ENCODE results near the gene RNF26.

The RNF26 gene

DNA sequence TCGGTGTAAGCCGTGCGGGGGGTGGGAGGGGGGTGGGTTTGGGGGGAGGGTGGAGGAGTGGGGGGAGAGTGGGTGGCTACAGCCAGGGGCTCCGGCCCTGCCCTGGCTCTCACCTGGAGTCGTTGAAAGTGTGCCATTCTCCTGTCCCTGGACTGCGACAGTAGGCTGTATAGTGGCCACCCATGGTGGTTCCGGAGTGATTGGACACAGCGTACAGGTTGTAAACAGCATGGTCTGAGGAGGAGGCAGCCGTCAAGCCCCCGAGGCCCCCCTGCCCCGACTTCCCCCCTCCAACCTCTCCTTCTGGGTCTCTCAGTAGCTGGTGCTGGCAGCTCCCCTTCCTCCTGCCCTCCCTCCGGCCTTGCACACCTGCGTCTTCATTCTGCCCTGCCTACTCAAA, 22.7 kb downstream of the RNF26 start:
- no peak for DNase-seq (ENCODE audit: low read depth)
- H3K4me3 ChIP-seq (ENCODE audit: control insufficient read depth, low read depth, low read length) = peak overlapping the region; percentile 61
- TF ChIP-seq, protein P1, sequence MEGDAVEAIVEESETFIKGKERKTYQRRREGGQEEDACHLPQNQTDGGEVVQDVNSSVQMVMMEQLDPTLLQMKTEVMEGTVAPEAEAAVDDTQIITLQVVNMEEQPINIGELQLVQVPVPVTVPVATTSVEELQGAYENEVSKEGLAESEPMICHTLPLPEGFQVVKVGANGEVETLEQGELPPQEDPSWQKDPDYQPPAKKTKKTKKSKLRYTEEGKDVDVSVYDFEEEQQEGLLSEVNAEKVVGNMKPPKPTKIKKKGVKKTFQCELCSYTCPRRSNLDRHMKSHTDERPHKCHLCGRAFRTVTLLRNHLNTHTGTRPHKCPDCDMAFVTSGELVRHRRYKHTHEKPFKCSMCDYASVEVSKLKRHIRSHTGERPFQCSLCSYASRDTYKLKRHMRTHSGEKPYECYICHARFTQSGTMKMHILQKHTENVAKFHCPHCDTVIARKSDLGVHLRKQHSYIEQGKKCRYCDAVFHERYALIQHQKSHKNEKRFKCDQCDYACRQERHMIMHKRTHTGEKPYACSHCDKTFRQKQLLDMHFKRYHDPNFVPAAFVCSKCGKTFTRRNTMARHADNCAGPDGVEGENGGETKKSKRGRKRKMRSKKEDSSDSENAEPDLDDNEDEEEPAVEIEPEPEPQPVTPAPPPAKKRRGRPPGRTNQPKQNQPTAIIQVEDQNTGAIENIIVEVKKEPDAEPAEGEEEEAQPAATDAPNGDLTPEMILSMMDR (conservative IDR thresholded peaks at IDR 0.05; ENCODE audit: control insufficient read depth, insufficient read depth, low read depth, low read length) = no peak

DNA sequence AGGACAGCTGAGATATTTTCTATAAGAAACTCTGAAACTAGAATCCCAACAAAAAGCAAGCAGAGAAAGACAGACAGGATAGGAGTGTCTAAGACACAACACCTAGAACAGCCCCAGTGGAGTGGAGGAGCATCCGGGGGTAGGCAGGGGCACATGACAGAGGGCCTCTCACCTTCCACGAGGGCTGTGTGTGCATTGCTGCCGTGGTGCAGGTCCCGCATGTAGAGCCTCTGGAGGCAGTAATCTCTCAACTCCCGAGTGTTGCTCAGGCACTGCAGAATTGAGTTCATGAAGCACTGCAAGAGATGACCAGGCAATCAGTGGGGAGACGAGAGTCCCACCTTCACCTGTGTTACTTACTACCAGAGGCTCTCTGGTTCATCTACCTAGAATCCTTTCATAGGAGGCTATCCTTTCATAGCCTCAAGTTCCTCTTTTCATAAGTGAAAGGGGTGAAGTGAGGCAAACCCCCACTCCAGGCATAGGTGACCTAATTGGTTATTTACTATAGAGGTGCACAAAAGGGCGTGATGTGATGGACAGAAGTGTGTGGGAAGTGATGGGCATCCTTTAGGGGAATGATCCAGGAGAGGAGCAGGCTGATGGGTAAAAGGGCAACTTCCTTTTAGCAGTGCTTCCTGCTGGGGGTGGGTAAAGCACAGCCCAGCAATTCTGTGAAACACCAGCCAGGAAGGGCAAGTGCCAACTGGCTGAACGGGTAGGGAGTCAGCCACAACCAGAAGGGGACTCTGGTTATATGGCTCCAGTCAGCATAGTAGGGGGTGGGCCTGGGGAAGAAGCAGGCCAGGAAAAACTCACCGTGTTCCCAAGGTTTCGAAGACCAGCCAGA, 25.3 kb downstream of the RNF26 start:
- H3K4me3 ChIP-seq (ENCODE audit: control insufficient read depth, low read depth, low read length) = no peak overlapping the region
- TF ChIP-seq, protein P1 (conservative IDR thresholded peaks at IDR 0.05; ENCODE audit: control insufficient read depth, insufficient read depth, low read depth, low read length) = no peak
- DNase-seq (ENCODE audit: low read depth) = no peak

DNA sequence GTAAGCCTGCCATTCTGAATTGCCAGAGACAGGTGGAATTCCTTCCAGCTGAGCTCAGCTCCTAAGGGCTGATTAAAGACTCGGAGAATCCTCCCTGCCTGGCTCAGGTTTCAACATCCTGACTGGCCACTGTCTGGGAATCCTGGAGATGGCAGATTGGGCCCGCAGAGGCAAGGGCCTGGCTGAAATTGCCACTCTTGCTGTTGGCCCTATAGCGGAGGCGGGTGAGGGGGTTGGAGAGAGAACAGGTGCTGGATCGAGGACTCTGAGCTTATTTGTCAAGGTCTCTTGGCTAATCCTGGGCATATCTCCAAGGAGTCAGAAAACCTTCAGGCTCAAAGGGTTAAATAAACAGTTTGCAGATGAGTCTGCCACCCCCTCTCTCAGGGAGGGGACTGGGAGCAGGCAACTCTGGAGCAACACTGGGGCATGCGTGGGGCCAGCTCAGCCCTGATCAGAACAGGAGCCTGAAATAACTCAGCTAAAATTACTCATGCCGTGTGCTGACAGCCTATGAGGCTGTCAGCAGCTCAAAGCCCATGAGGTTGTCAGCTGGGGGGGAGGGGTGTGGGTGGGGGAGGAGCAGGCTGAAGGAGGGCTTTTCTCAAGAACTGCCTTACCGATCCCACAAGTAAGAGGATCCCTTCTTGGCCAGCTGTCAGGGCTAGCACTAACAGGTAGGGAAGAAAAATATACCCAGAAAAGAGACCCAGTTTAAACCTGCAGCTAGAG, 26.9 kb downstream of the RNF26 start:
- TF ChIP-seq, protein P1 (conservative IDR thresholded peaks at IDR 0.05; ENCODE audit: control insufficient read depth, insufficient read depth, low read depth, low read length) = no peak
- DNase-seq (ENCODE audit: low read depth) = peak; percentile 95
- H3K4me3 ChIP-seq (ENCODE audit: control insufficient read depth, low read depth, low read length) = no peak overlapping the region

DNA sequence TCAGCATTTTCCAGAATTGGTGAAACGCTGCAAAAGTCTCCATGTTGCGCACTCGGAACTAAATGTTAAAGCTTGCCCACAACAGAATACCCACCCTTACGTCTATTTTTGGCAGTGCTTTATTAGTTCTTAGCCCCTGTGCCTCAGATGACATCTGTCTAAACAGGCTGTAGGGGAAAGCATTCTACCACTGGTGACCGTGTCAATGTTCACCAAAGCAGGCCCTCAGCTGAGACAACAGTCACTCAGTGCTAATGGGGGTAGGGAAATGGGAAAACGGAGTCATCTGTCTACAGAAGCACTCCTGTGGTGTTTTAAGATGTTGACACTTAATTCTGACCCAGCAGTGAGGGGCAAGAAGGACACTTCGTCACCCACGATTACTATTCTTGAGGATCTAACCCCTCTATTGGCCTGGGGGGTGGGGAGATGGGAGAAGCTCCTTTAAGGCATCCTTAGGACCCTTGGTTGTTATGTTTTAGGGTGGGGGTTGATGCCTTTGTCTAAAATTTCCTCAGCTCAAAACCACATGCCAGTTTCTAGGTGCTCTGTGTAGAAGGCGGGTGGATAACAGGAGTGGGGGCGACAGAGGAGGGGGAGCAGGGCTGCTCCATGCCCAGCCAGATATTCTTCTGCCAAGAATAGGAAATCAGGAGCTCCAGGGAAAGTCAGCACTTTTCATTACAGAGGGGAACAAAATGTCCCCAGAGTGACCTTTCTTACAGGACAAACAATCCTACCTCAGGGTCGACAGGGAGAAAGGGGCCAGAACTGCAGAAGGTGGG, 27.8 kb downstream of the RNF26 start:
- no peak overlapping the region for H3K4me3 ChIP-seq (ENCODE audit: control insufficient read depth, low read depth, low read length)
- DNase-seq (ENCODE audit: low read depth) = no peak
- TF ChIP-seq, protein P1 (conservative IDR thresholded peaks at IDR 0.05; ENCODE audit: control insufficient read depth, insufficient read depth, low read depth, low read length) = no peak

DNA sequence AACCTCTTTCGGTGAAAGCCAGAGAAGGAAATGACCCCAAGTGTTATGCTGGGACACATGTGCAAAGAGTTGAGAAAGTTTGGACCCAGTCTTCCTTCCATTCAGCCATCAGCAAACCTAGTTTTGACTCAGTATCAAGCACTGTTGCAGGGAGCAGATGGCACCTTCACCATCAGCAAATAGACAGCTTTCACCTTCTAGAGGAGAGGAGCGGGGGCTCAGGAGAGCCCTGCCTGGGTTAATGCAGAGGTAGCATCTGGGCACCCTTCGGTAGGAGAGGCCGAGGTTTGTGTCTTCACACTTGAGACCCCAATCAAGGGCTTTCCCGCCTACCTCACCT, 28.4 kb downstream of the RNF26 start:
- TF ChIP-seq, protein P1 (conservative IDR thresholded peaks at IDR 0.05; ENCODE audit: control insufficient read depth, insufficient read depth, low read depth, low read length) = no peak
- no peak overlapping the region for H3K4me3 ChIP-seq (ENCODE audit: control insufficient read depth, low read depth, low read length)
- DNase-seq (ENCODE audit: low read depth) = no peak

DNA sequence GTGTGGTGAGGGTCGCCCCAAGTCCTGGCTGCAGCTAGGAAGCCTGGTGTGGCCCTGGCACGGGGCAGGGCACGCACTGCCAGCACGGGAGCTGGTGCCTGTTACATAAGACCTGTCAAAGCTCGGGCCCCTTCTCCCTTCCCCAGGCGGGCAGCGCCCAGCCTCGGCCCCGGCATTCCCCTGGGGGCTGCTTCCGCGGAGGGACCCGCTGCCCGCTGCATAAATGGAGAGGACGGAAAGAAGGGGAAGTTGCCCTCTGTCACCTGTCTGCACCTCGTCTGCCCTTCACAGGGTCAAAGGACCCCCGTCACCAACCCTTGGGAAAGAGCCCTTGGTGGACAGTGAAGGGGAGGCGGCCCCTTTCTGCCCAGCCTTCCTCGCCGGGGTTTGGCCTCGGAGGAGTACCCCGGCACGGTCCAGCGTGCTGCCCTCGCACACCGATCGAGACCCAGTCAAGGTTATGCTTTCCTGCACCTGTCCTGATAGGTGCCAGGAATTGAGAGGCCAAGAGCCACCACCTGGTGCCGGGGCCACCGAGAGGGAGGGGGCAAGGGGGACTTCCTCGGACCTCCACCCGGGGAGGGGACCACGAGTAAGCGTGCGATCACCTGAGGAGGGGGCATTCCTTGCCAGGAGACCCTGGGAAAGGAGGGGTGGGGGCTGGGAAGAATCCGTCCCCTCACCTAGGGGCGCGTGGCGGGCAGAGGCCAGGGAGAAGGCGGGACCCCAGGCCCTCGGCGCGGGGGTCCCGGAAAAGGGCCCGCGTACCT, 28.9 kb downstream of the RNF26 start:
- no peak for DNase-seq (ENCODE audit: low read depth)
- TF ChIP-seq, protein P1 (conservative IDR thresholded peaks at IDR 0.05; ENCODE audit: control insufficient read depth, insufficient read depth, low read depth, low read length) = no peak
- no peak overlapping the region for H3K4me3 ChIP-seq (ENCODE audit: control insufficient read depth, low read depth, low read length)

All from fibroblast of mammary gland (primary cell).